ENCODE data around the gene OR4P4.

OR4P4 gene

GRCh38 chr11:55634813-55635212 lies at the start of gene OR4P4:
Gene OR4P4, plus strand, starts transcription at chr11:55635113.
- Mint-ChIP-seq H3K4me1 (no peaks in the 10 kb centered on the region), H3K4me3 (no peak within 1 kb of the TSS), H3K9me3 (peaks cover 5% of the 10 kb centered on the region), H3K36me3 (no peaks in the 10 kb centered on the region), H3K27me3 (no peaks in the 10 kb centered on the region), H3K27ac (no peak within 1 kb of the TSS)
- no peak for ATAC-seq

GRCh38 chr11:55607545-55607944 lies 27.4 kb upstream of the OR4P4 start, which contains the start of gene OR4C11:
Gene OR4C11, minus strand, starts transcription at chr11:55607645. Its CDS starts 3,272 bp downstream, at chr11:55604373.
- no peak within 1 kb of the TSS for H3K4me3 Mint-ChIP-seq
- peaks cover 2% of the 10 kb centered on the region for H3K9me3 Mint-ChIP-seq
- ATAC-seq = no peak
- no peak within 1 kb of the TSS for H3K27ac Mint-ChIP-seq
- H3K27me3 Mint-ChIP-seq = no peaks in the 10 kb centered on the region
- H3K4me1 Mint-ChIP-seq = no peaks in the 10 kb centered on the region
- no peaks in the 10 kb centered on the region for H3K36me3 Mint-ChIP-seq

GRCh38 chr11:55624531-55624930 lies 10.4 kb upstream of the OR4P4 start:
- Mint-ChIP-seq H3K9me3 (peaks cover 23% of the 10 kb centered on the region), H3K4me3 (no peak overlapping the region)

GRCh38 chr11:55648027-55648426 lies 13.1 kb downstream of the OR4P4 start, which contains the start of gene OR4S2:
Gene OR4S2, plus strand, starts transcription at chr11:55648327. Its CDS starts 2,577 bp downstream, at chr11:55650904.
- no peak for ATAC-seq
- no peak within 1 kb of the TSS for H3K27ac Mint-ChIP-seq
- no peak within 1 kb of the TSS for H3K4me3 Mint-ChIP-seq
- peaks cover 14% of the 10 kb centered on the region for H3K9me3 Mint-ChIP-seq
- H3K36me3 Mint-ChIP-seq = no peaks in the 10 kb centered on the region
- H3K27me3 Mint-ChIP-seq = no peaks in the 10 kb centered on the region
- no peaks in the 10 kb centered on the region for H3K4me1 Mint-ChIP-seq

More at GRCh38 chr11:55624531-55624930, 10.4 kb upstream of the OR4P4 start:
- Mint-ChIP-seq H3K27ac (no peak overlapping the region), H3K27me3 (no peaks in the 10 kb centered on the region), H3K4me1 (no peaks in the 10 kb centered on the region), H3K36me3 (no peaks in the 10 kb centered on the region)
- ATAC-seq = no peak

- H3K9me3 Mint-ChIP-seq = no peaks in the 10 kb centered on the region
- no peak overlapping the region for H3K4me3 Mint-ChIP-seq
- no peak overlapping the region for H3K27ac Mint-ChIP-seq
- no peaks in the 10 kb centered on the region for H3K27me3 Mint-ChIP-seq
- H3K4me1 Mint-ChIP-seq = no peaks in the 10 kb centered on the region
- ATAC-seq = no peak
- no peaks in the 10 kb centered on the region for H3K36me3 Mint-ChIP-seq
Observed at GRCh38 chr11:55652560-55652959, 17.6 kb downstream of the OR4P4 start.

- Mint-ChIP-seq H3K27me3 (no peaks in the 10 kb centered on the region), H3K36me3 (no peaks in the 10 kb centered on the region)
Observed at GRCh38 chr11:55655096-55655495, 20.2 kb downstream of the OR4P4 start.

GRCh38 chr11:55658031-55658573 lies 23.2 kb downstream of the OR4P4 start:
- ATAC-seq = peak; percentile 91
- peaks cover 15% of the 10 kb centered on the region for H3K4me1 Mint-ChIP-seq
- H3K27ac Mint-ChIP-seq = peak overlapping the region; percentile 60
- H3K9me3 Mint-ChIP-seq = peaks cover 3% of the 10 kb centered on the region
- H3K4me3 Mint-ChIP-seq = peak overlapping the region; percentile 24
- no peaks in the 10 kb centered on the region for H3K27me3 Mint-ChIP-seq
- no peaks in the 10 kb centered on the region for H3K36me3 Mint-ChIP-seq

More at GRCh38 chr11:55655096-55655495, 20.2 kb downstream of the OR4P4 start:
- Mint-ChIP-seq H3K4me3 (no peak overlapping the region), H3K27ac (no peak overlapping the region), H3K4me1 (peaks cover 12% of the 10 kb centered on the region), H3K9me3 (peaks cover 3% of the 10 kb centered on the region)
- ATAC-seq = no peak

- H3K9me3 Mint-ChIP-seq = peaks cover 3% of the 10 kb centered on the region
- no peak for ATAC-seq
- H3K27ac Mint-ChIP-seq = peak overlapping the region; percentile 60
- no peaks in the 10 kb centered on the region for H3K27me3 Mint-ChIP-seq
- no peak overlapping the region for H3K4me3 Mint-ChIP-seq
- peaks cover 15% of the 10 kb centered on the region for H3K4me1 Mint-ChIP-seq
- H3K36me3 Mint-ChIP-seq = no peaks in the 10 kb centered on the region
Observed at GRCh38 chr11:55658608-55659007, 23.7 kb downstream of the OR4P4 start.

- H3K9me3 Mint-ChIP-seq = peaks cover 6% of the 10 kb centered on the region
- H3K4me3 Mint-ChIP-seq = no peak within 1 kb of the TSS
- no peaks in the 10 kb centered on the region for H3K27me3 Mint-ChIP-seq
- no peak for ATAC-seq
- no peaks in the 10 kb centered on the region for H3K36me3 Mint-ChIP-seq
- H3K4me1 Mint-ChIP-seq = peaks cover 15% of the 10 kb centered on the region
- no peak within 1 kb of the TSS for H3K27ac Mint-ChIP-seq
Observed at GRCh38 chr11:55661901-55662300, 27.0 kb downstream of the OR4P4 start, which contains the start of gene OR4C6. Gene OR4C6, plus strand, starts transcription at chr11:55662201. Its CDS starts 2,966 bp downstream, at chr11:55665167.

- ATAC-seq = no peak
- no peaks in the 10 kb centered on the region for H3K27me3 Mint-ChIP-seq
- H3K4me3 Mint-ChIP-seq = no peak overlapping the region
- H3K27ac Mint-ChIP-seq = no peak overlapping the region
- H3K4me1 Mint-ChIP-seq = no peaks in the 10 kb centered on the region
- H3K36me3 Mint-ChIP-seq = no peaks in the 10 kb centered on the region
- H3K9me3 Mint-ChIP-seq = peaks cover 3% of the 10 kb centered on the region
Observed at GRCh38 chr11:55669376-55669775, 34.5 kb downstream of the OR4P4 start.

GRCh38 chr11:55673860-55674259 lies 38.9 kb downstream of the OR4P4 start:
- Mint-ChIP-seq H3K9me3 (no peaks in the 10 kb centered on the region), H3K4me3 (no peak overlapping the region), H3K36me3 (no peaks in the 10 kb centered on the region), H3K27me3 (no peaks in the 10 kb centered on the region), H3K4me1 (no peaks in the 10 kb centered on the region), H3K27ac (no peak overlapping the region)
- ATAC-seq = no peak
